K562 (cell line): ENCODE measurements around the gene PLOD1. TPM values are rescaled to one million over a fixed set of nuclear protein-coding genes. Genes with fewer than 3 reads are reported as not detected.

Experiments
- ATAC-seq: fragments of 200-7000 bp; cut with Tn5 transposase; 3 replicates; pipeline ENCODE4 v1.9.1; 2020; ENCODE audit warnings: moderate library complexity
- BruUV-seq: library from RNA; stranded (reverse); fragments of 400-500 nt; replicated peaks from 2 replicates; lab custom pipeline; 2021; lab: Mats Ljungman, UMichigan
- CTCF ChIA-PET: fragments of 300-600 bp; formaldehyde crosslinking; extraction: SDS; loops from one replicate; lab custom pipeline; 2021; ENCODE audit warnings: low intra/inter-chr PET ratio; lab: Yijun Ruan, JAX
- POLR2A ChIA-PET: fragments of 300-600, 350-650 bp; sonication (Branson Sonifier 250); formaldehyde crosslinking; extraction: SDS; loops from one replicate; lab custom pipeline; 2021; ENCODE audit warnings: antibody characterized with exemption, inconsistent platforms; lab: Yijun Ruan, JAX
- DNase-seq, 4 experiments: peaks; one replicate each; pipeline versions ENCODE4 v3.0.0 to v3.0.0-alpha.2; 2011 to 2018; ENCODE audit warnings: low spot score in 3 of 4, mixed read lengths in 3 of 4; ENCODE audit errors: extremely low read depth in 1 of 4
- FAIRE-seq: peaks from 2 replicates; lab custom pipeline; 2011; peaks lifted over from hg19 to GRCh38; lab: Jason Lieb, UNC
- H2AFZ ChIP-seq: 2 replicates; pipeline ENCODE4 v1.6.0; 2011; ENCODE audit warnings: low read depth, low read length, control low read depth, inconsistent platforms
- H3K27ac ChIP-seq: fragments of 200-600 bp; 3 replicates; pipeline ENCODE4 v1.8.0; 2011; ENCODE audit warnings: low read depth, mild to moderate bottlenecking, control low read depth, inconsistent platforms, low read length, moderate library complexity, mixed read lengths; ENCODE audit errors: extremely low read depth
- H3K27me3 ChIP-seq, 2 experiments: fragments of 300-600 bp in 1 of 2; 2 replicates in 1 of 2; 3 replicates in 1 of 2; pipeline versions ENCODE4 v1.6.0 to v1.8.0; 2011; ENCODE audit warnings: inconsistent platforms in 2 of 2, low read length in 2 of 2, mild to moderate bottlenecking in 1 of 2, mixed read lengths in 1 of 2, moderate library complexity in 1 of 2; ENCODE audit not compliant: control insufficient read depth in 2 of 2, insufficient read depth in 2 of 2
- H3K36me3 ChIP-seq: fragments of 300-600 bp; 3 replicates; pipeline ENCODE4 v1.8.0; 2011; ENCODE audit warnings: mild to moderate bottlenecking, low read length, inconsistent platforms; ENCODE audit not compliant: control insufficient read depth, insufficient read depth
- H3K4me1 ChIP-seq, 2 experiments: fragments of 200-600 bp in 1 of 2; replicated peaks in 1 of 2; 2 replicates in 1 of 2; 3 replicates in 1 of 2; pipeline versions ENCODE4 v1.5.1 to v1.8.0; 2011; ENCODE audit warnings: inconsistent platforms in 2 of 2, low read length in 2 of 2, mild to moderate bottlenecking in 1 of 2, mixed read lengths in 1 of 2, moderate library complexity in 1 of 2; ENCODE audit not compliant: control insufficient read depth in 2 of 2, insufficient read depth in 2 of 2
- H3K4me2 ChIP-seq: 2 replicates; pipeline ENCODE4 v1.6.1; 2011; ENCODE audit warnings: low read length, control low read depth, inconsistent platforms, mixed read lengths; ENCODE audit not compliant: insufficient read depth
- H3K4me3 ChIP-seq: fragments of 200-600 bp; sonication (generic), shearing (Covaris generic); 2 replicates; pipeline ENCODE4 v1.5.1; 2016; ENCODE audit warnings: control low read depth, inconsistent platforms
- H3K79me2 ChIP-seq: fragments of 200-600 bp; 3 replicates; pipeline ENCODE4 v1.8.0; 2011; ENCODE audit warnings: low read length, inconsistent platforms; ENCODE audit not compliant: control insufficient read depth, insufficient read depth
- H3K9ac ChIP-seq, 2 experiments: 2 replicates each; pipeline versions ENCODE4 v1.6.0 to v1.6.1; 2011; ENCODE audit warnings: low read depth in 2 of 2, low read length in 2 of 2, control low read depth in 1 of 2, inconsistent platforms in 1 of 2, mild to moderate bottlenecking in 1 of 2, mixed read lengths in 1 of 2; ENCODE audit not compliant: insufficient read depth in 1 of 2
- H3K9me1 ChIP-seq: one replicate; pipeline ENCODE4 v1.6.0; 2011; ENCODE audit warnings: inconsistent platforms, mild to moderate bottlenecking, low read length, moderate library complexity; ENCODE audit not compliant: control insufficient read depth, insufficient read depth
- H3K9me3 ChIP-seq: replicated peaks from 2 replicates; pipeline ENCODE4 v1.5.1; 2011; ENCODE audit warnings: low read depth, low read length, inconsistent platforms; ENCODE audit not compliant: control insufficient read depth, insufficient read depth
- H4K20me1 ChIP-seq: replicated peaks from 2 replicates; pipeline ENCODE4 v1.6.1; 2011; ENCODE audit warnings: low read length, inconsistent platforms, mixed read lengths; ENCODE audit not compliant: control insufficient read depth, insufficient read depth
- BCOR ChIP-seq: fragments of 450-650 bp; IDR thresholded peaks from 2 replicates; pipeline ENCODE4 v1.6.1; 2016
- BRF1 ChIP-seq: IDR thresholded peaks from 3 replicates; pipeline ENCODE4 v1.6.1; 2011; ENCODE audit warnings: borderline replicate concordance, mild to moderate bottlenecking; ENCODE audit not compliant: insufficient read length; ENCODE audit errors: extremely low read depth
- CSDE1 ChIP-seq, 2 experiments: fragments of 450-650 bp; IDR thresholded peaks; 2 replicates each; pipeline ENCODE4 v1.6.1; 2016; ENCODE audit warnings: mild to moderate bottlenecking in 1 of 2
- DACH1 ChIP-seq: fragments of 450-650 bp; IDR thresholded peaks from 2 replicates; pipeline ENCODE4 v1.6.1; 2018; ENCODE audit not compliant: partially characterized antibody
- IRF2 ChIP-seq: sonication (generic); formaldehyde crosslinking; IDR thresholded peaks from 2 replicates; pipeline ENCODE4 v1.8.1; 2022; ENCODE audit warnings: mild to moderate bottlenecking, missing genetic modification reagents
- RBFOX2 ChIP-seq: fragments of 200-400 bp; formaldehyde crosslinking; IDR thresholded peaks from 2 replicates; pipeline ENCODE4 v1.6.1; 2017; ENCODE audit warnings: low read depth, mild to moderate bottlenecking, low read length, moderate library complexity
- RBM22 ChIP-seq: fragments of 200-400 bp; formaldehyde crosslinking; IDR thresholded peaks from 2 replicates; pipeline ENCODE4 v1.6.1; 2018; ENCODE audit warnings: low read length, low read depth; ENCODE audit not compliant: poor library complexity, severe bottlenecking
- RBM34 ChIP-seq: fragments of 200-400 bp; formaldehyde crosslinking; IDR thresholded peaks from 2 replicates; pipeline ENCODE4 v1.6.1; 2018; ENCODE audit warnings: low read length, borderline replicate concordance; ENCODE audit not compliant: insufficient read depth
- SUPT5H ChIP-seq: fragments of 450-650 bp; IDR thresholded peaks from 2 replicates; pipeline ENCODE4 v1.6.1; 2016
- TARDBP ChIP-seq: fragments of 450-650 bp; IDR thresholded peaks from 2 replicates; pipeline ENCODE4 v1.6.1; 2016
- ZFP36 ChIP-seq: fragments of 150-350 bp; IDR thresholded peaks from 2 replicates; pipeline ENCODE4 v1.6.1; 2018; ENCODE audit warnings: low read length, low read depth; ENCODE audit not compliant: partially characterized antibody
- ZNF232 ChIP-seq: sonication (generic); formaldehyde crosslinking; IDR thresholded peaks from 2 replicates; pipeline ENCODE4 v1.8.0; 2022; ENCODE audit warnings: mild to moderate bottlenecking, missing genetic modification reagents
- WGBS: fragments of 100-300 bp; shearing (Covaris generic); methylation state at CpG from one replicate; pipeline ENCODE4 v1.1.6; 2016; ENCODE audit warnings: low coverage, mixed read lengths; ENCODE audit not compliant: insufficient coverage; ENCODE audit errors: missing lambda C conversion rate; 5-methylcytosine and 5-hydroxymethylcytosine counted together
- in situ Hi-C: fragments of 300-500 bp; cut with MboI; formaldehyde crosslinking; loops from 4 replicates; pipeline ENCODE4 v1.15.0; 2018; ENCODE audit warnings: inconsistent platforms, mixed read lengths
- intact Hi-C: fragments of 100-400 bp; cut with micrococcal nuclease; formaldehyde crosslinking; loops from 2 replicates; pipeline ENCODE4 v1.14.2; 2022
- polyA plus RNA-seq, 8 experiments: library from polyadenylated mRNA; depleted of rRNA in 4 of 8; stranded (reverse) in 5 of 8; unstranded in 3 of 8; fragments of >200 nt; fragmentation: Nextera tagmentation in 2 of 8; fragmentation: Illumina TruSeq in 1 of 8; extraction: Ambion mirVana in 2 of 8; extraction: Trizol in 1 of 8; gene quantifications; 2 replicates each; pipeline versions ENCODE4 v1.2.1 to v1.2.3, GENCODE V29; 2011 to 2014; ENCODE audit warnings: inconsistent platforms in 1 of 8, missing spikeins in 1 of 8
- total RNA-seq, 7 experiments: library from RNA; depleted of rRNA in 6 of 7; stranded (reverse); fragments of >200 nt in 6 of 7; fragmentation: Illumina TruSeq in 2 of 7; extraction: Trizol in 2 of 7; gene quantifications; 2 replicates each; pipeline versions ENCODE4 v1.2.1 to v1.2.3, GENCODE V29; 2011 to 2021; ENCODE audit warnings: low replicate concordance in 1 of 7
- TF ChIP-seq, protein P1 (sequence below): fragments of 200-800 bp; sonication (Bioruptor generic); IDR thresholded peaks from 2 replicates; pipeline ENCODE4 v1.6.1; 2017; ENCODE audit warnings: missing genetic modification characterization, missing compliant biosample characterization
- TF ChIP-seq, protein P2 (sequence below): sonication (generic); formaldehyde crosslinking; IDR thresholded peaks from 2 replicates; pipeline ENCODE4 v1.5.0; 2020; ENCODE audit warnings: missing genetic modification reagents
- TF ChIP-seq, protein P3 (sequence below): fragments of 250-450 bp; sonication (Bioruptor Pico); IDR thresholded peaks from 2 replicates; pipeline ENCODE4 v1.8.0; 2021; ENCODE audit warnings: mild to moderate bottlenecking, moderate library complexity
- TF ChIP-seq, protein P4 (sequence below): fragments of 250-450 bp; sonication (Bioruptor Pico); IDR thresholded peaks from 2 replicates; pipeline ENCODE4 v1.5.0; 2021; ENCODE audit warnings: mild to moderate bottlenecking, moderate library complexity

Gene PLOD1
- total and polyA plus RNA-seq, 9 of the 15 experiments (the other 6 are each of a cell fraction or from before 2014, with no cell fraction given), result 16.6 to 90.8 (median 52.7) TPM

DNA sequence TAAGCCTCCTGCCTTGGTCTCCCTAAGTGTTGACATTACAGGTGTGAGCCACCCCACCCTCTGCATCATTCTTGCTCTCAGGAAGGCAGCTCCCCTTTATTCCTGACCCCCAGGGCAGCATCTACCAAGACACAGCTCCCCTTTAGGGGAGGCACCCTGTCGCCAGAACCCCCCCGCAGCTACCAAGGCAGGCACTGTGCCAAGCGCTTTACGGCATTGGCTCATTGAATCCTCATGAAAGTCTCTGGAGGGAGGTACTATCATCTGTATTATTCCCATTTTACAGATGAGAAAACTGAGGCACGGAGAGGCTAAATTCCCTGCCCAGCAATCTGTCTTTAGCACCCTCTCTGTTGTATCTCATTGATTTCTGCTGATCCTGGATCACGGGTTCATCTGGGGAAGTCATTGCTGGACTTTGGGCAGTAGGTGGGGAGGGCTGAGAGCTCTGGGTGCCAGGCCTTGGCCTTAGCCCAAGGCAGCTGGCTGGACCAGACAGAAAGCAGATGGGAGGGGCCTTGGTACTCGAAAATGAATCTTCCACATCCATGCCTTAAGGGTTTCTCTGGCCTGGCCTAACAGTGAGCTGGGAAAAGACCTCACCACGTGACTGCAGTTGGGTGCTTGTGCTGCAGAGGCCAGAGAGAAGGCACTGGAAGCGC, 5.9 kb downstream of the PLOD1 start:
- ChIA-PET CTCF (no interaction called here), POLR2A (interaction anchor here (0.5 to 8.3 kb wide), 6 partner anchors 11 to 134 kb away, joined by 3 to 129 read pairs (median 5); no protein-coding TSS in a partner anchor)
- Histone ChIP-seq H3K27me3 (no peaks in the 10 kb centered on the region; a peak in 1 of 5 replicates), H2AFZ (no peak overlapping the region), H3K79me2 (peaks cover 54% of the 10 kb centered on the region), H3K4me1 (peaks cover 15 to 38% of the 10 kb centered on the region in 2 experiments; a peak in 4 of 5 replicates), H3K4me3 (no peak overlapping the region), H4K20me1 (no peaks in the 10 kb centered on the region; the same call in 1 of the 2 replicates), H3K9ac (peak overlapping the region in 1 of 2 experiments; percentile 2; a peak in 1 of 4 replicates), H3K9me1 (no peaks in the 10 kb centered on the region), H3K9me3 (no peaks in the 10 kb centered on the region), H3K27ac (no peak overlapping the region), H3K4me2 (no peak overlapping the region), H3K36me3 (peaks cover 73% of the 10 kb centered on the region; the same call in 2 of the 3 replicates)
- intact Hi-C loops (no loop called here), in situ Hi-C loops (no loop called here)
- DNase-seq, result no peak
- no peak for FAIRE-seq
- no TSS peak for BruUV-seq
- 87% methylated on average over 9 of the region's 9 CpGs for WGBS
- no peak for ATAC-seq
- TF ChIP-seq RBFOX2, result no peak
- TF ChIP-seq ZNF232 (CRISPR knock-in tag), result no peak
- TF ChIP-seq, protein P1, sequence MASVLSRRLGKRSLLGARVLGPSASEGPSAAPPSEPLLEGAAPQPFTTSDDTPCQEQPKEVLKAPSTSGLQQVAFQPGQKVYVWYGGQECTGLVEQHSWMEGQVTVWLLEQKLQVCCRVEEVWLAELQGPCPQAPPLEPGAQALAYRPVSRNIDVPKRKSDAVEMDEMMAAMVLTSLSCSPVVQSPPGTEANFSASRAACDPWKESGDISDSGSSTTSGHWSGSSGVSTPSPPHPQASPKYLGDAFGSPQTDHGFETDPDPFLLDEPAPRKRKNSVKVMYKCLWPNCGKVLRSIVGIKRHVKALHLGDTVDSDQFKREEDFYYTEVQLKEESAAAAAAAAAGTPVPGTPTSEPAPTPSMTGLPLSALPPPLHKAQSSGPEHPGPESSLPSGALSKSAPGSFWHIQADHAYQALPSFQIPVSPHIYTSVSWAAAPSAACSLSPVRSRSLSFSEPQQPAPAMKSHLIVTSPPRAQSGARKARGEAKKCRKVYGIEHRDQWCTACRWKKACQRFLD (CRISPR knock-in tag), result no peak
- no peak for TF ChIP-seq RBM34
- no peak for TF ChIP-seq SUPT5H
- TF ChIP-seq RBM22, result no peak
- TF ChIP-seq BRF1, result no peak
- TF ChIP-seq, protein P2, sequence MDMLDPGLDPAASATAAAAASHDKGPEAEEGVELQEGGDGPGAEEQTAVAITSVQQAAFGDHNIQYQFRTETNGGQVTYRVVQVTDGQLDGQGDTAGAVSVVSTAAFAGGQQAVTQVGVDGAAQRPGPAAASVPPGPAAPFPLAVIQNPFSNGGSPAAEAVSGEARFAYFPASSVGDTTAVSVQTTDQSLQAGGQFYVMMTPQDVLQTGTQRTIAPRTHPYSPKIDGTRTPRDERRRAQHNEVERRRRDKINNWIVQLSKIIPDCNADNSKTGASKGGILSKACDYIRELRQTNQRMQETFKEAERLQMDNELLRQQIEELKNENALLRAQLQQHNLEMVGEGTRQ (CRISPR knock-in tag), result 0 out of 2 replicates have a peak, but pooled peaks have one; percentile 13
- no peak for TF ChIP-seq TARDBP
- TF ChIP-seq, protein P3, sequence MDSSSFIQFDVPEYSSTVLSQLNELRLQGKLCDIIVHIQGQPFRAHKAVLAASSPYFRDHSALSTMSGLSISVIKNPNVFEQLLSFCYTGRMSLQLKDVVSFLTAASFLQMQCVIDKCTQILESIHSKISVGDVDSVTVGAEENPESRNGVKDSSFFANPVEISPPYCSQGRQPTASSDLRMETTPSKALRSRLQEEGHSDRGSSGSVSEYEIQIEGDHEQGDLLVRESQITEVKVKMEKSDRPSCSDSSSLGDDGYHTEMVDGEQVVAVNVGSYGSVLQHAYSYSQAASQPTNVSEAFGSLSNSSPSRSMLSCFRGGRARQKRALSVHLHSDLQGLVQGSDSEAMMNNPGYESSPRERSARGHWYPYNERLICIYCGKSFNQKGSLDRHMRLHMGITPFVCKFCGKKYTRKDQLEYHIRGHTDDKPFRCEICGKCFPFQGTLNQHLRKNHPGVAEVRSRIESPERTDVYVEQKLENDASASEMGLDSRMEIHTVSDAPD (CRISPR knock-in tag), result no peak
- 0 out of 2 replicates have a peak, but pooled peaks have one; percentile 19 for TF ChIP-seq IRF2
- no peak for TF ChIP-seq CSDE1 (IDR thresholded peaks at IDR 0.05)
- no peak for TF ChIP-seq ZFP36
- no peak for TF ChIP-seq DACH1
- TF ChIP-seq, protein P4, sequence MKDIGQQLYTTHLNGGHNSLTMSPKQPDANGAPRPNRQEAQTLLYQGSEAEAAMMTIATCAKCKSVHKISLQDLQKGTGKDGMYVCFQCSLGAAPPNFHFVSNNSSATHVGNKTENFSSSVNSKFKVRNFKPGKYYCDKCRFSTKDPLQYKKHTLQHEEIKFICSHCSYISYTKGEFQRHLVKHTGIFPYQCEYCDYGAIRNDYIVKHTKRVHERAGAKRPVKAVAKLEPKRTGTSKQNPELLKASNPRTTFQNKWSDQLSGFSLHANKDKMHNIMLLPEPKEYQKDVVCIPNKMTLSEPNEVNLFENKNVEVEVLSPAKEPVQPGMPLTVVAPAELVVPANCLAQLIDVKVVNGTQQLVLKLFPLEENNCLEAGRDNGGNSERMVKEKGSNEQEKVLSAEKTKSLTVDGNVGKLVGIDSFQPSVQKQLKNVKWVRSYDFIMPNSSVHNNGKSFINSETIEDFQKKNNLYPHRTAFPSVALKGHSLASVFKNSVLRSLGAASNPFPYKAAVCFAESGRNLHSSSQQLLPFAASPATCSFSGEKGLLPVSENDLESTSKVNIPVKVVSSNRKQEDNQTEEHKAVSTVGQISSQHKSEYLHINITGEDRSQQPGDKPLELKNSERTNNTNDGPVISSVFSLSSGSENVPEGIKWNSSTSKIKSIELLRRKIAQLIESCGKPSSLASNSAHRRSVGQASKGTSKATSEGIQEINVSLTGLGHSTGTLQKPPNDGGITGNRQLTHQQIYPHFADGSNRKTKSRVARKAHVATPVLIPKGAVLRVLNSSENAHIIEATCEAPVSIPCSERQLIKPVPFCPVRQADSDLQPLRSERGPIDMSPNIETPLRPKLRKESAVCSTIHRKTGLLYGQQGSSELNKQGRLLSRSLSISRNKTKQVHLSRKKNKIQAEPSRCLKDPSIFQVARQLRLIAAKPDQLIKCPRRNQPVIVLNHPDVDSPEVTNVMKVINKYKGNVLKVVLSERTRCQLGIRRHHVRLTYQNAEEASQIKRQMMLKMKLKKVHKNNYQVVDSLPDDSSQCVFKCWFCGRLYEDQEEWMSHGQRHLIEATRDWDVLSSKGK, result no peak
- TF ChIP-seq BCOR, result peak; percentile 94
